IMR-90 (cell line): ENCODE data around the gene ILF2. TPM values are rescaled to one million over a fixed set of nuclear protein-coding genes. Genes with fewer than 3 reads are reported as not detected.

Experiments used
- ATAC-seq: fragments of 200-7000 bp; cut with Tn5 transposase; 2 replicates; pipeline ENCODE4 v1.9.1; 2020; ENCODE audit warnings: low read depth, mild to moderate bottlenecking, moderate library complexity
- BruUV-seq: library from RNA; stranded (reverse); fragments of 400-500 nt; replicated peaks from 2 replicates; lab custom pipeline; 2021; lab: Mats Ljungman, UMichigan
- CTCF ChIA-PET: fragments of 300-600 bp; formaldehyde crosslinking; extraction: SDS; loops from one replicate; lab custom pipeline; 2021; ENCODE audit warnings: antibody characterized with exemption; lab: Yijun Ruan, JAX
- POLR2A ChIA-PET: fragments of 300-600 bp; sonication (Branson Sonifier 250); formaldehyde crosslinking; loops from one replicate; lab custom pipeline; 2022; ENCODE audit warnings: antibody characterized with exemption; ENCODE audit not compliant: unreplicated experiment; lab: Charles Lee
- DNase-seq: peaks from one replicate; pipeline ENCODE4 v3.0.0; 2013
- H2AFZ ChIP-seq: replicated peaks from 2 replicates; pipeline ENCODE3; 2013; ENCODE audit warnings: low read length, mild to moderate bottlenecking; ENCODE audit not compliant: poor library complexity
- H2AK5ac ChIP-seq: 2 replicates; pipeline ENCODE4 v1.6.1; 2013; ENCODE audit warnings: low read depth, low read length, inconsistent platforms
- H2AK9ac ChIP-seq: replicated peaks from 2 replicates; pipeline ENCODE3; 2013; ENCODE audit warnings: mild to moderate bottlenecking, low read depth, low read length, moderate library complexity; ENCODE audit not compliant: poor library complexity
- H2BK120ac ChIP-seq: 2 replicates; pipeline ENCODE4 v1.6.1; 2013; ENCODE audit warnings: low read depth, low read length, inconsistent platforms
- H2BK15ac ChIP-seq: 3 replicates; pipeline ENCODE4 v1.6.1; 2013; ENCODE audit warnings: low read depth, low read length, inconsistent platforms
- H2BK20ac ChIP-seq: 2 replicates; pipeline ENCODE4 v1.6.1; 2013; ENCODE audit warnings: low read depth, mild to moderate bottlenecking, inconsistent platforms, low read length, moderate library complexity
- H2BK5ac ChIP-seq: 2 replicates; pipeline ENCODE4 v1.6.1; 2013; ENCODE audit warnings: mild to moderate bottlenecking, low read depth, low read length, inconsistent platforms; ENCODE audit not compliant: poor library complexity, severe bottlenecking
- H3K14ac ChIP-seq: replicated peaks from 2 replicates; pipeline ENCODE4 v1.6.1; 2013; ENCODE audit warnings: low read depth, low read length, inconsistent platforms
- H3K18ac ChIP-seq: 2 replicates; pipeline ENCODE4 v1.6.1; 2013; ENCODE audit warnings: low read depth, low read length, control low read depth
- H3K23ac ChIP-seq: 2 replicates; pipeline ENCODE4 v1.6.1; 2013; ENCODE audit warnings: low read depth, low read length, inconsistent platforms
- H3K27ac ChIP-seq: 2 replicates; pipeline ENCODE4 v1.5.1; 2013; ENCODE audit warnings: mild to moderate bottlenecking, control low read depth, low read length; ENCODE audit not compliant: insufficient read depth
- H3K27me3 ChIP-seq: 2 replicates; pipeline ENCODE4 v1.6.1; 2013; ENCODE audit warnings: low read length; ENCODE audit not compliant: control insufficient read depth, insufficient read depth
- H3K36me3 ChIP-seq: 2 replicates; pipeline ENCODE4 v1.6.1; 2013; ENCODE audit warnings: low read length, mixed read lengths; ENCODE audit not compliant: control insufficient read depth, insufficient read depth
- H3K4ac ChIP-seq: 2 replicates; pipeline ENCODE4 v1.6.1; 2013; ENCODE audit warnings: low read depth, low read length, inconsistent platforms
- H3K4me1 ChIP-seq: 2 replicates; pipeline ENCODE4 v1.6.1; 2013; ENCODE audit warnings: low read length, mixed read lengths; ENCODE audit not compliant: control insufficient read depth, insufficient read depth
- H3K4me2 ChIP-seq: 2 replicates; pipeline ENCODE4 v1.6.1; 2013; ENCODE audit warnings: low read depth, mild to moderate bottlenecking, control low read depth, low read length, moderate library complexity
- H3K4me3 ChIP-seq: 2 replicates; pipeline ENCODE4 v1.5.1; 2013; ENCODE audit warnings: low read depth, mild to moderate bottlenecking, control low read depth, low read length, moderate library complexity; ENCODE audit not compliant: insufficient read depth
- H3K56ac ChIP-seq: 2 replicates; pipeline ENCODE4 v1.6.1; 2013; ENCODE audit warnings: low read length, inconsistent platforms; ENCODE audit not compliant: insufficient read depth; ENCODE audit errors: extremely low read depth
- H3K79me1 ChIP-seq, 2 experiments: 2 replicates each; pipeline ENCODE4 v1.6.1; 2013; ENCODE audit warnings: low read length in 2 of 2, inconsistent platforms in 1 of 2, low read depth in 1 of 2
- H3K9ac ChIP-seq: 2 replicates; pipeline ENCODE4 v1.6.1; 2013; ENCODE audit warnings: low read depth, low read length, control low read depth
- H3K9me1 ChIP-seq: 2 replicates; pipeline ENCODE4 v1.6.1; 2013; ENCODE audit warnings: low read length, inconsistent platforms; ENCODE audit not compliant: insufficient read depth
- H3K9me3 ChIP-seq: 2 replicates; pipeline ENCODE4 v1.6.1; 2013; ENCODE audit warnings: low read length; ENCODE audit not compliant: control insufficient read depth, insufficient read depth
- H4K20me1 ChIP-seq: 2 replicates; pipeline ENCODE4 v1.6.1; 2013; ENCODE audit warnings: low read length, inconsistent platforms; ENCODE audit not compliant: insufficient read depth
- H4K5ac ChIP-seq: 2 replicates; pipeline ENCODE4 v1.6.1; 2013; ENCODE audit warnings: mild to moderate bottlenecking, low read depth, low read length, control low read depth
- H4K8ac ChIP-seq, 2 experiments: 2 replicates each; pipeline ENCODE4 v1.6.1; 2013; ENCODE audit warnings: low read depth in 2 of 2, low read length in 2 of 2, control low read depth in 1 of 2, inconsistent platforms in 1 of 2
- H4K91ac ChIP-seq: 2 replicates; pipeline ENCODE4 v1.6.1; 2013; ENCODE audit warnings: low read depth, low read length, inconsistent platforms; ENCODE audit not compliant: insufficient read depth
- BHLHE40 ChIP-seq: fragments of 150-350 bp; IDR thresholded peaks from 2 replicates; pipeline ENCODE4 v1.6.1; 2016; ENCODE audit warnings: mild to moderate bottlenecking, low read depth, low read length
- CHD1 ChIP-seq: IDR thresholded peaks from 2 replicates; pipeline ENCODE4 v1.6.1; 2012; ENCODE audit warnings: low read depth, low read length, improper control_type of control experiment
- MAFK ChIP-seq: IDR thresholded peaks from 2 replicates; pipeline ENCODE4 v1.6.1; 2012; ENCODE audit warnings: low read depth, low read length, improper control_type of control experiment
- MAZ ChIP-seq: IDR thresholded peaks from 2 replicates; pipeline ENCODE4 v1.6.1; 2012; ENCODE audit warnings: low read depth, mild to moderate bottlenecking, low read length, improper control_type of control experiment, moderate library complexity, borderline replicate concordance
- MXI1 ChIP-seq: IDR thresholded peaks from 2 replicates; pipeline ENCODE4 v1.6.1; 2012; ENCODE audit warnings: low read depth, mild to moderate bottlenecking, low read length, moderate library complexity, borderline replicate concordance
- NFE2L2 ChIP-seq: fragments of 150-350 bp; IDR thresholded peaks from 2 replicates; pipeline ENCODE4 v1.6.1; 2016; ENCODE audit warnings: low read depth, mild to moderate bottlenecking, low read length
- POLR2A ChIP-seq: IDR thresholded peaks from 2 replicates; pipeline ENCODE4 v1.6.1; 2012; ENCODE audit warnings: mild to moderate bottlenecking, low read depth, low read length
- RAD21 ChIP-seq: IDR thresholded peaks from 2 replicates; pipeline ENCODE4 v1.6.1; 2012; ENCODE audit warnings: low read length, improper control_type of control experiment
- RCOR1 ChIP-seq: IDR thresholded peaks from 2 replicates; pipeline ENCODE4 v1.6.1; 2012; ENCODE audit warnings: mild to moderate bottlenecking, low read length, improper control_type of control experiment; ENCODE audit not compliant: insufficient replicate concordance
- RFX5 ChIP-seq: IDR thresholded peaks from 2 replicates; pipeline ENCODE4 v1.8.0; 2012; ENCODE audit warnings: low read depth, mild to moderate bottlenecking, low read length, moderate library complexity
- SMC3 ChIP-seq: fragments of 150-350 bp; IDR thresholded peaks from 2 replicates; pipeline ENCODE4 v1.6.1; 2016; ENCODE audit warnings: low read depth, mild to moderate bottlenecking, antibody characterized with exemption, low read length, moderate library complexity
- dilution Hi-C: fragments of 300-500 bp; cut with HindIII; formaldehyde crosslinking; loops from one replicate; pipeline ENCODE4 v1.14.3; 2018; ENCODE audit warnings: low sequenced_read_pairs; ENCODE audit not compliant: unreplicated experiment
- in situ Hi-C: fragments of 300-500 bp; cut with MboI; formaldehyde crosslinking; loops from 3 replicates; pipeline ENCODE4 v1.14.3; 2019; ENCODE audit warnings: low sequenced_read_pairs, inconsistent platforms, mixed read lengths
- intact Hi-C: fragments of 100-400 bp; cut with micrococcal nuclease; formaldehyde crosslinking; loops from 2 replicates; pipeline ENCODE4 v1.10.0; 2022
- polyA plus RNA-seq, 3 experiments: library from polyadenylated mRNA; depleted of rRNA; stranded (reverse); fragments of >200 nt; gene quantifications; 2 replicates each; pipeline ENCODE4 v1.2.3, GENCODE V29; 2012; ENCODE audit warnings: low replicate concordance in 1 of 3
- total RNA-seq: library from RNA; depleted of rRNA; stranded (reverse); fragments of >200 nt; gene quantifications from 2 replicates; pipeline ENCODE4 v1.2.3, GENCODE V29; 2012
- TF ChIP-seq, protein P1 (sequence below): fragments of 150-350 bp; IDR thresholded peaks from 2 replicates; pipeline ENCODE4 v1.6.1; 2016; ENCODE audit warnings: low read depth, mild to moderate bottlenecking, low read length, moderate library complexity, borderline replicate concordance
- TF ChIP-seq, protein P2 (sequence below): fragments of 150-350 bp; IDR thresholded peaks from 2 replicates; pipeline ENCODE4 v1.6.1; 2017; ENCODE audit warnings: mild to moderate bottlenecking, antibody characterized with exemption, low read length, low read depth
- TF ChIP-seq, protein P3 (sequence below): conservative IDR thresholded peaks from 2 replicates; pipeline ENCODE4 v1.5.1; 2012; ENCODE audit warnings: mild to moderate bottlenecking, low read depth, low read length, improper control_type of control experiment

The ILF2 gene
- total and polyA plus RNA-seq, 2 of the 4 experiments (the other 2 are of a cell fraction): 273 to 504 TPM

DNA sequence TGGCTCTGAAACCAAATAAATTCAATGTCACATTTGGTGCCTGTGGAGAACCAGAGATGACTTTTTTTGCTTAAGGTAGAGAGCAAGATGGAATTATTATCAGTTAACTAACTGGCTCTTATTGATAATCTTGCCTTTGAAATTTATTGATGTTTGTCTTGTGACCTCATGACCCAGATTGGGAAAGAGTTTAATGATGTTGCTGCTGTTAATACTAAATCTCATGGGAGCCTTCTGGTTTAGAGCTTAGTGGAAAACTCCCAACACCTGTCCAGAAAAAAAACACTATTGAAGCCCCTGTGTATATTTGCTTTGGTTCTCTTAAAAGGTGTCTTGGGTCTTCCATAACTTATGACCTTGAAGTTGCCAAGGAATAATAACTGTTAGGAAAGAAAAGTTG is 27.0 kb downstream of the ILF2 start:
- Histone ChIP-seq H3K9ac (no peak overlapping the region), H3K9me3 (no peaks in the 10 kb centered on the region), H3K4me3 (no peak overlapping the region), H4K20me1 (peaks cover 16% of the 10 kb centered on the region), H2BK20ac (no peak overlapping the region), H2BK15ac (no peak overlapping the region), H2BK5ac (no peak overlapping the region), H3K4ac (no peak overlapping the region), H3K79me1 (peaks cover 23 to 62% of the 10 kb centered on the region in 2 experiments), H3K23ac (no peak overlapping the region), H3K36me3 (peaks cover 53% of the 10 kb centered on the region), H3K4me2 (no peak overlapping the region), H2BK120ac (no peak overlapping the region), H4K8ac (no peak overlapping the region), H3K56ac (no peak overlapping the region), H3K14ac (no peak overlapping the region), H3K9me1 (peaks cover 5% of the 10 kb centered on the region), H4K91ac (no peak overlapping the region), H2AFZ (no peak overlapping the region), H3K27ac (no peak overlapping the region), H4K5ac (no peak overlapping the region), H2AK9ac (no peak overlapping the region), H3K27me3 (no peaks in the 10 kb centered on the region), H3K4me1 (no peaks in the 10 kb centered on the region), H3K18ac (no peak overlapping the region), H2AK5ac (no peak overlapping the region)
- POLR2A ChIA-PET: interaction anchor here (3.3 kb wide), 1 partner anchor 10 kb away, joined by 14 read pairs; the partner anchor contains the start of gene CHTOP
- DNase-seq (no peak), ATAC-seq (no peak)
- TF ChIP-seq RFX5 (no peak), NFE2L2 (no peak), MAFK (no peak), MXI1 (no peak), BHLHE40 (no peak), CHD1 (no peak), RCOR1 (no peak), MAZ (no peak), SMC3 (no peak), RAD21 (no peak), POLR2A (no peak)
- TF ChIP-seq, protein P1, sequence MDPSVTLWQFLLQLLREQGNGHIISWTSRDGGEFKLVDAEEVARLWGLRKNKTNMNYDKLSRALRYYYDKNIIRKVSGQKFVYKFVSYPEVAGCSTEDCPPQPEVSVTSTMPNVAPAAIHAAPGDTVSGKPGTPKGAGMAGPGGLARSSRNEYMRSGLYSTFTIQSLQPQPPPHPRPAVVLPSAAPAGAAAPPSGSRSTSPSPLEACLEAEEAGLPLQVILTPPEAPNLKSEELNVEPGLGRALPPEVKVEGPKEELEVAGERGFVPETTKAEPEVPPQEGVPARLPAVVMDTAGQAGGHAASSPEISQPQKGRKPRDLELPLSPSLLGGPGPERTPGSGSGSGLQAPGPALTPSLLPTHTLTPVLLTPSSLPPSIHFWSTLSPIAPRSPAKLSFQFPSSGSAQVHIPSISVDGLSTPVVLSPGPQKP: no peak
- TF ChIP-seq, protein P2, sequence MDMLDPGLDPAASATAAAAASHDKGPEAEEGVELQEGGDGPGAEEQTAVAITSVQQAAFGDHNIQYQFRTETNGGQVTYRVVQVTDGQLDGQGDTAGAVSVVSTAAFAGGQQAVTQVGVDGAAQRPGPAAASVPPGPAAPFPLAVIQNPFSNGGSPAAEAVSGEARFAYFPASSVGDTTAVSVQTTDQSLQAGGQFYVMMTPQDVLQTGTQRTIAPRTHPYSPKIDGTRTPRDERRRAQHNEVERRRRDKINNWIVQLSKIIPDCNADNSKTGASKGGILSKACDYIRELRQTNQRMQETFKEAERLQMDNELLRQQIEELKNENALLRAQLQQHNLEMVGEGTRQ: no peak
- TF ChIP-seq, protein P3, sequence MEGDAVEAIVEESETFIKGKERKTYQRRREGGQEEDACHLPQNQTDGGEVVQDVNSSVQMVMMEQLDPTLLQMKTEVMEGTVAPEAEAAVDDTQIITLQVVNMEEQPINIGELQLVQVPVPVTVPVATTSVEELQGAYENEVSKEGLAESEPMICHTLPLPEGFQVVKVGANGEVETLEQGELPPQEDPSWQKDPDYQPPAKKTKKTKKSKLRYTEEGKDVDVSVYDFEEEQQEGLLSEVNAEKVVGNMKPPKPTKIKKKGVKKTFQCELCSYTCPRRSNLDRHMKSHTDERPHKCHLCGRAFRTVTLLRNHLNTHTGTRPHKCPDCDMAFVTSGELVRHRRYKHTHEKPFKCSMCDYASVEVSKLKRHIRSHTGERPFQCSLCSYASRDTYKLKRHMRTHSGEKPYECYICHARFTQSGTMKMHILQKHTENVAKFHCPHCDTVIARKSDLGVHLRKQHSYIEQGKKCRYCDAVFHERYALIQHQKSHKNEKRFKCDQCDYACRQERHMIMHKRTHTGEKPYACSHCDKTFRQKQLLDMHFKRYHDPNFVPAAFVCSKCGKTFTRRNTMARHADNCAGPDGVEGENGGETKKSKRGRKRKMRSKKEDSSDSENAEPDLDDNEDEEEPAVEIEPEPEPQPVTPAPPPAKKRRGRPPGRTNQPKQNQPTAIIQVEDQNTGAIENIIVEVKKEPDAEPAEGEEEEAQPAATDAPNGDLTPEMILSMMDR: no peak
- BruUV-seq: no TSS peak
- intact Hi-C loops (no loop called here), dilution Hi-C loops (no loop called here), in situ Hi-C loops (loop anchor here (10.0 kb wide), 1 partner anchor 129 kb away; no protein-coding TSS in a partner anchor)
- CTCF ChIA-PET: interaction anchor here (0.8 to 1.5 kb wide), 3 partner anchors 16 to 111 kb away, joined by 3 to 7 read pairs (median 3); partner anchors contain the start of gene S100A13
